Coronary artery (tissue), 2 donors: ENCODE measurements around the gene CDCA7.
A peak's percentile ranks its signal among the peaks of the same experiment; 100 is the strongest.

Experiments
- DNase-seq: peaks from one replicate; pipeline ENCODE4 v3.0.0-alpha.2; 2017; ENCODE audit warnings: low spot score
- H3K27ac ChIP-seq, 2 donors: fragments of 200-600 bp; sonication (generic); one replicate each; pipeline ENCODE4 v1.5.1; 2016 to 2019
- H3K4me3 ChIP-seq: fragments of 200-600 bp; sonication (generic); 2 replicates; pipeline ENCODE4 v1.5.1; 2016; ENCODE audit warnings: mild to moderate bottlenecking, moderate library complexity
- CTCF ChIP-seq: fragments of 200-600 bp; sonication (generic); IDR thresholded peaks from one replicate; pipeline ENCODE4 v1.5.1; 2019; ENCODE audit warnings: antibody characterized with exemption

The CDCA7 gene

GRCh38 chr2:173350383-173350782 is 4.3 kb upstream of the CDCA7 start:
- no peak for TF ChIP-seq CTCF
- no peak for DNase-seq
- Histone ChIP-seq H3K27ac (no peak overlapping the region), H3K4me3 (no peak overlapping the region)

- no peak overlapping the region for H3K4me3 ChIP-seq
- H3K27ac ChIP-seq: no peak overlapping the region
- no peak for TF ChIP-seq CTCF
- no peak for DNase-seq
Observed at GRCh38 chr2:173351879-173352278, 2.8 kb upstream of the CDCA7 start.

GRCh38 chr2:173353556-173353955 is 1.1 kb upstream of the CDCA7 start:
- no peak for TF ChIP-seq CTCF
- DNase-seq: no peak
- no peak overlapping the region for H3K27ac ChIP-seq
- no peak overlapping the region for H3K4me3 ChIP-seq

- no peak for TF ChIP-seq CTCF
- H3K4me3 ChIP-seq: peak overlapping the region; percentile 86
- no peak overlapping the region for H3K27ac ChIP-seq
- no peak for DNase-seq
Observed at GRCh38 chr2:173354073-173354581, 545 bp upstream of the CDCA7 start.

- TF ChIP-seq CTCF: no peak
- Histone ChIP-seq H3K27ac (no peak overlapping the region), H3K4me3 (peak overlapping the region; percentile 86)
- no peak for DNase-seq
Observed at GRCh38 chr2:173355132-173355865, 627 bp downstream of the CDCA7 start.

- no peak for DNase-seq
- no peak for TF ChIP-seq CTCF
- H3K27ac ChIP-seq: no peak overlapping the region
- H3K4me3 ChIP-seq: peak overlapping the region; percentile 86
Observed at GRCh38 chr2:173355866-173356508, 1.3 kb downstream of the CDCA7 start.

- Histone ChIP-seq H3K4me3 (no peak overlapping the region), H3K27ac (no peak overlapping the region)
- TF ChIP-seq CTCF: no peak
- DNase-seq: no peak
Observed at GRCh38 chr2:173357346-173357745, 2.7 kb downstream of the CDCA7 start.
